ENCODE measurements around the gene CTNNA2.

The CTNNA2 gene

GRCh38 chr2:79846878-79847277 lies 334.0 kb downstream of the CTNNA2 start:
- in situ Hi-C loops (cut with MboI; ENCODE audit: low sequenced_read_pairs), result no loop called here

- in situ Hi-C loops (cut with MboI; ENCODE audit: low sequenced_read_pairs), result no loop called here
These were observed 336.4 kb downstream of the CTNNA2 start for GRCh38 chr2:79849241-79849640.

GRCh38 chr2:79849949-79850348 lies 337.1 kb downstream of the CTNNA2 start:
- in situ Hi-C loops (cut with MboI; ENCODE audit: low sequenced_read_pairs), result no loop called here

- in situ Hi-C loops (cut with MboI; ENCODE audit: low sequenced_read_pairs), result no loop called here
These were observed 338.1 kb downstream of the CTNNA2 start for GRCh38 chr2:79850912-79851311.

- in situ Hi-C loops (cut with MboI; ENCODE audit: low sequenced_read_pairs), result no loop called here
These were observed 342.6 kb downstream of the CTNNA2 start for GRCh38 chr2:79855264-79856006.

- in situ Hi-C loops (cut with MboI; ENCODE audit: low sequenced_read_pairs), result no loop called here
These were observed 345.0 kb downstream of the CTNNA2 start for GRCh38 chr2:79857888-79858287.

- in situ Hi-C loops (cut with MboI; ENCODE audit: low sequenced_read_pairs), result no loop called here
These were observed 347.6 kb downstream of the CTNNA2 start for GRCh38 chr2:79860228-79861058.

- in situ Hi-C loops (cut with MboI; ENCODE audit: low sequenced_read_pairs), result no loop called here
These were observed 348.2 kb downstream of the CTNNA2 start for GRCh38 chr2:79861059-79861374.

- in situ Hi-C loops (cut with MboI; ENCODE audit: low sequenced_read_pairs), result no loop called here
These were observed 349.9 kb downstream of the CTNNA2 start for GRCh38 chr2:79862756-79863155.

- in situ Hi-C loops (cut with MboI; ENCODE audit: low sequenced_read_pairs), result no loop called here
These were observed 359.8 kb downstream of the CTNNA2 start for GRCh38 chr2:79872656-79873055.

- in situ Hi-C loops (cut with MboI; ENCODE audit: low sequenced_read_pairs), result no loop called here
These were observed 361.2 kb downstream of the CTNNA2 start for GRCh38 chr2:79874015-79874414.

- in situ Hi-C loops (cut with MboI; ENCODE audit: low sequenced_read_pairs), result no loop called here
These were observed 363.6 kb downstream of the CTNNA2 start for GRCh38 chr2:79876430-79876829.

- in situ Hi-C loops (cut with MboI; ENCODE audit: low sequenced_read_pairs), result no loop called here
These were observed 369.7 kb downstream of the CTNNA2 start for GRCh38 chr2:79882548-79882947.

GRCh38 chr2:79887747-79888374 lies 375.0 kb downstream of the CTNNA2 start:
- in situ Hi-C loops (cut with MboI; ENCODE audit: low sequenced_read_pairs), result no loop called here

- in situ Hi-C loops (cut with MboI; ENCODE audit: low sequenced_read_pairs), result no loop called here
These were observed 379.3 kb downstream of the CTNNA2 start for GRCh38 chr2:79892123-79892522.

- in situ Hi-C loops (cut with MboI; ENCODE audit: low sequenced_read_pairs), result no loop called here
These were observed 386.3 kb downstream of the CTNNA2 start for GRCh38 chr2:79899196-79899595.

GRCh38 chr2:79901161-79901560 lies 388.3 kb downstream of the CTNNA2 start:
- in situ Hi-C loops (cut with MboI; ENCODE audit: low sequenced_read_pairs), result no loop called here

- in situ Hi-C loops (cut with MboI; ENCODE audit: low sequenced_read_pairs), result no loop called here
These were observed 390.6 kb downstream of the CTNNA2 start for GRCh38 chr2:79903222-79904000.

- in situ Hi-C loops (cut with MboI; ENCODE audit: low sequenced_read_pairs), result no loop called here
These were observed 393.5 kb downstream of the CTNNA2 start for GRCh38 chr2:79906139-79906890.

GRCh38 chr2:79909521-79909920 lies 396.7 kb downstream of the CTNNA2 start:
- in situ Hi-C loops (cut with MboI; ENCODE audit: low sequenced_read_pairs), result no loop called here

All from HL-60/S4 treated with phorbol 12-myristate 13-acetate at 8.2 ng/mL for 4 days and 3 days (cell line).